GM18870 (cell line): ENCODE data around the gene PIK3IP1.

Experiments
- ATAC-seq: cut with Tn5 transposase; IDR thresholded peaks from one replicate; pipeline ENCODE4 v1.9.1; 2021; ENCODE audit warnings: moderate library complexity; ENCODE audit not compliant: unreplicated experiment

Gene PIK3IP1

DNA sequence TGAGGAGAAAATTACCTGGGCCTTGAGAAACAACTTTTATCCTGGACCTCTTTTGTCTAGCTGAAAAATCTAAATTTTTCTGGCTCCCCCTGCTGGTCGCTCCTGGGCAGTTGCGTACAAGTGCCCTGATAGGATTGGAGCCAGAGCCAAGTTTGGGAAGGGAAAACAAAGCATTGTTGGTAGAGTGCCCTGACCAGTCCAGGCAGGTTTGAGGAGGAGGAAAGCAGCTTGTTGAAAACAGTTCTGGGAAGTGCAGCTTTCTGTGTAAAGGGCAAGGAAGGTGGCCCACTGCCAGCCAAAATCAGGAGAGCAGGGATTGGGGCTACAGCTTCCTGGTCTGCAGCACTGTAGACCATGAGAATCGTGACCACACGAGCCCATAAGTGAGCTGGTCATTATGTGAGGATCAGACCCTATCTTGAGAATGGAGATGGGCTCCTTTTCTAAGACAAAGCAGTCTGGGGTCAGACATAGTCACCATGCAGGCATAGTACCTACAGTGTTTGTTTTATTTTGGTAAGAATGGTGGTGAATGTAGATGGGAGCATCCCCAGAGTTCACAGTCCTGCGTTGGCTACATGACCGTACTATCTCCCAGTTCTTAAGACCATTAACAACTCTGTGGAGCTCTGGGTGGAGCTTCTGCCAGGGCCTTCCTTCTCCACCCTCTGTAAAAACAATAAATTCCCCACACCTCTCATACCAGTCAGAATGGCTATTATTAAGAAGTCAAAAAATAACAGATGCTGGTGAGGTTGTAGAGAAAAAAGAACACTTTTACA, 21.3 kb upstream of the PIK3IP1 start:
- ATAC-seq = no peak

DNA sequence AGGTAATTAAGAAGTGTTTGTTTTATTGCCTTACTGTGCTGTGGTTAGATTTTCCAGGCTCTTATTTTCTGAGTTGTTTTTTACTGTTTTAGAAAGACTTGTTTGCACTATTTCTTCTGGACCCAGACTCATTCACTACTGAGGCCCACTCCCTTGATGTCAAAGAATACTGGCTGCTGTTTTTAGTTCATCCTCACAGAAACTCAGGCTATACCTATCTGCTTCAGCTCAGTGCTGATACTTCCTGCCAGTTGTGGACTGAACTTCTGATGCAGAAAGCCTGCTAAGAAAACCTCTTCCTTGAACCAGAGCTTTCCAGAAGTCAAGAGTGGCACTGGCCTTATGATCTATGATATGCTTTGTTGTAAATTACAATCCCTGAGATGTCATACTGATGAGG, 15.9 kb upstream of the PIK3IP1 start:
- no peak for ATAC-seq

DNA sequence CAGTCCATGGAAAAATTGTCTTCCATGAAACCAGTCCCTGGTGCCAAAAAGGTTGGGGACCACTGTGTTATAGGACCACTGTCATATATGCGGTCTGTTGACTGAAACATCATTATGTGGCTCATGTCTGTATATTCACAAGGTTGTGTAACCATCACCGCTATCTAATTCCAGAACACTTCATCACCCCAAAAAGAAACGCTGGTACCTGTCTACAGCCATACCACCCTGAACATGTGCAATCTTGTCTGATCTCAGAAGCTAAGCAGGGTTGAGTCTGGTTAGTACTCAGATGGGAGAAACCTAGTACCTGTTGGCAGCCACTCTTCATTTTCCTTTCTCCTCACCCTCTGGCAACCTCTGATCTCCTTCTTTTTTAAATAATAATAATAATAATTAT, 12.9 kb upstream of the PIK3IP1 start:
- no peak for ATAC-seq

DNA sequence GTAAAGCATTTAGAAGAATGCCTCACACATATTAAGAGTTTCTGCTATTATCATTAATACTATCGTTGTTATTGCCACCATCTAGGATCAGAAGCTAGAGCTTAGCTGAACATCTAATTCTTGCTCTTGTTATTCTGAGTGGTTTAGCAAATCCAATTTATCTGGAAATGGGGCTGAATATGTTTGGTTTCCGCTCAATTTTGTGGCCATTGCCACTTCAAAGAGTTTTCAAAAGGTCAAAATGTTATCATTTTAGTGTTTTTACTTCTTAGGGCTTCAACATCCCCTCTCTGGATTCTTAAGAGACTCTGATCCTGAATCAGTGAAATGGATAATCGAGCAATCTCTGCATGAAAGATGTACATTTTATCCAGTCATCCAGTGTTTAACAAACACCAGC, 10.2 kb upstream of the PIK3IP1 start:
- no peak for ATAC-seq

DNA sequence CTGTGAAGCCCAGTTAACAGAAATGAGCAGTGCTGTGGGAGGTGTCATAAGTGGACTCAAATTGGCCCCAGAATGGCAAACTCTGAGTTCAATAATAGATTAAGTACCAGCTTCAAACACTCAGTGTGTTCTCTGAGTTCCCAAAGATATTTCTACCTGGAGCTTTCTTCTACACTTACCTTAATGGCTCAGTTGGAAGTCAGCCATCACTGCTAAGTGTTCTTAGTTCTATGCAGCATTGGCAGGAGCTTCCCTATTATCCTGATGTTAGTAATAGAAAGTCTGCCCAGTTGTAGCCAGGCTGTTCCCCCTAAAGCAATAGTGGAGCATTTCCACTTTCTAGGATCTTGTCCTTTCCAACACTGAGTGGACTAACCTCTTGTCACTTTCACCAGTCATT, 9.7 kb upstream of the PIK3IP1 start:
- ATAC-seq = no peak

DNA sequence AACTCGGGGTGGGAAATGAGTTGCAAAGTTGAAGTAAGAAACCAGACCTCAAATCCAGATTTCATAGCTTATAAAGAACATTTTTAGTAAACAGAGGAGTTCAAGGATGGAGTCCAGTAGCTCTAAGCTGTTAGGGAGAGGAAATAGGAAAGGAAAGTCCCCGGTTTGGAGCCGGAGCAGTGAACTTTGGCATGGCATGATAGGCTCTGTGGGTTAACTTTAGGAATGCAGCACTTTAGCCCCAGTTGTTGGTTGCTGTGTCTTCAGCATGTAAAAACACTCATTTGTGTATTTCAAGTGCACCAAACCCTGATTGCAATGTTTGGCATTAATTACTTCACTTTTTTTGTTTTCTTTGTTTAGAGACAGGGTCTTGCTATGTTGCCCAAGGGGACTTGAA, 8.6 kb upstream of the PIK3IP1 start:
- no peak for ATAC-seq

DNA sequence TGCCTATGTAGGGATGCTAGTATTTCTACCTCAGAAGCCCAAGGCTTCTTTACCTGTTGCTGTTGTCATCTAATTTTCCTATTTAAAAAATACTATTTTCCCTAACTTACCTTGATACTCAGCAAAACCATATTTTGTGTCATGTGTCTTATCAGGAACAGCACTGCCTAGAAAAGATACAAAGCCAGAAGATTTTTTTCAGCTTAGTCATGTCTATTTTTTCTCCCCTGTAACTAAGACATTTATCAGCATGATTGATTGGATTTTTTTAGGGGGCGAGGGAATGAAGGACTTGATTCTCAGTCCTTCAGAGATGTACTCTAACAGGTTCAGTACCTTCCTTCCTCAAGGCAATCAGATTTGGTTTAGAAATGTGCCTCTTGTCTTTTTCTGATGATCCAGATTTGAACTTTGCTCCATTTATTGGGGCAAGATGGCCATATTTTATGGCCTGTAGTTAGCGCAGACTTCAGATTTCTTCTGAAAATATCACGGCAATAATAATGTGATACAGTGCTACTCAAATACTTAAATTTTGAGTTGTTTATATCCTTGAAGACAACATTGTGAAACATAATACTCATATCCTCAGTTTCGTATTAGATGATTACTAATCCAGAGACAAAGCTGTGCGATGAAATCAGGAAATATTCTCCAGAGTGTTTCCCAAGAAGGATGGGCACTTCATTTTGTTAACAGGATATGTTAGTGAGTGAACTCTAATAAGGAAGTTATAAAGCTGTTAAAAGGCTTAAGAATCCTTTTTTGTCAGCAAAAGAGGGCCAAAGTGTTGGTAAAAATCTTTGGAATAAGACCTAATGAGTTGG, 3.8 kb upstream of the PIK3IP1 start:
- ATAC-seq = no peak

DNA sequence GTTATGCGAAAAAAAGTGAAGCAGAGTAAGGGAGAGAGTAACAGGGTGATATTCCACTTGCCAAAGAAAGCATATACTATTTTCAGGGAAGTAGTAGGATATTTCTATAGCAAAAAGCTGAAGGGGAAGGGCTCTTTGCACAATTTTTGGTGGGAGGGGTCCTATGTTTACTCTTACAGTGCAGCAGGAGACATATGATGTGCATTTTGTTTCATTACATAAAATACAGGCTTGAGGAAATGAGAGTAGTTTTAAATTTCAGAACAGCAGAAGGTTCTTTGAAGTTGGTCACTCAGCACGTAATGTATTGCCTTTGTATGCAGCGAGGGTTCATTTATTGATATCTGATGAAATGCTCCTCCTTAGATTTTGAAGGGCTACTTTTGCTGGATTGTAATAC, 3.1 kb upstream of the PIK3IP1 start:
- no peak for ATAC-seq

DNA sequence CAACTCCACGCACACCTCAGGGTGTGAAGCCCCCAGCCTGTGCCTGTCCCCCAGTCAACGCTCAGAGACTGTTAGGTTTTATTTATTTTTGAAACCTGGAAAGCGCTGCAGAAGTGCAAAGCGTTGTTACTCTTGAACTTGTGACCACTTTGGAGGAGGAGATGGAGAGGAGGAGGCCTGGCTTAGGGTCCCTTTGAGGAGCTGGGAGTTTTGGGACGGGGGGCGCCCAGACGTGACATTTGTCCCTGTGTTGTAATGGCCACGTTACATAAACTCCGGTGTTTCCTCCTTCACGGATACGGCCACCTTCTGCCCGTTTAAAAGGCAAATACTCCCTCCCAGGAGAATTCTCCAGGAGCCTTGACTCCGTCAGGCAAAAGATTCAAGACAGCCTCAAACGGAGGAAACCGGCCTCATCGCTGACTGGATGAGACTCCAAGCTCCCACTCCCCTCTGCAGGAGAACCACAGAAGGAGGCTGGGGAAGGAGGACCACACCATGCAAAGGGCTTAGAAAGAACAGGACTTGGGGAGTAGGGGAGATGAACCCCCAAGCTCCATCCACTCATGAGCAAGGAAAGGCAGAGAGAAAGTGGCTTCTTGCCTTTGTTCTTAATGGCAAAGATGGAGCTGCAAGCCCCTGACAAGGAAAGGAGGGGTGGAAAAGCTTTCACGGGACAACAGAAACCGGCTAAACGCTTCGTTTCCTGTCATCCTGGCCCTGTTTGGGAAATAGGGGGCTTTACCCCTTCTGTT, 630 bp downstream of the PIK3IP1 start:
- ATAC-seq = no peak

DNA sequence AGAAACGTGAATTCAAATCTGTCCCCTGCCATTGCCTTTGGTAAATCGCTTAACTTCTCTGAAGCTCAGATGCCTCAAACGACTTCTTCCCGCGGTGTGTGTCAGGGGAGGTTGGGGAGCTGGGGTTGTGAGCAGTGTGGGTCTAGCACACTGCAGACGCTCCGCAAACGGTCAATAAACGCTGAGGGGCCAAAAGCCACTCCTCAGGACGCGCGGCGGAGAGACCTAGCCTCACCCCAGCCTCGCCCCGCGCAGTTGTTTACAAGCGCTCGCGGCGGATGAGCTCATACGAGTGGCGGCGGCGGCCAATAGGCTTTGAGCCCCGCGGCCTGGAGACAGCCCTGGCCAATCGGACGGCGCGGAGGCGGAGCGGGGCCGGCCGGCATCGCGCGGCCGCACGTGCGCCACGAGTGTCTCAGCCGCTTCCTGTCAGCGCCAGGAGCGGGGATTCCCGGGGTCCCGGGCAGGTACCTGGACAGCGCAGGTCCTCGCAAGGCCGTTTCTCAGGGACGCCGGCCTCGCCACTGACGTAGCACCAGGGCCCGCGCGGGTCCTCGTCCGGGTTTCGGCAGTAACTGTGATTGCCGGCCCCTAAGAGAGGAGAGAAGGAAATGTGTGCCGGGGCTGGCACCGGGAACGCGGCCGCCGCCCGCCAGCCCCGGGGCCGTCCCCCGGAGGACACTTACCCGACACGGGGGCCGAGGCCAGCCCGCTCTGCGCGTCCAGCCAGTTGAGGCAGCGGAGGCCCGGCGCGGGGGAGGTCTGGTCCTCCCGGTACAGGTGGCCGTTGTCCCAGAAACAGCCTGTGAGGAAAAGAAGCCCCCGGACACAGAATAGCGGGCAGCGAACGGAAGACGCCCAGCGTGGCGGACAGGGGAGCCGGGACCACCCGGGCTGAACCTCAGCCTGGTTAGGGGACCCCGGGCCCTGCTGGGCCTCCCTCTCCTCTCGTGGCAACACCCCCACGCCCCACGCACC, 1.5 kb downstream of the PIK3IP1 start:
- peak; percentile 62 for ATAC-seq

DNA sequence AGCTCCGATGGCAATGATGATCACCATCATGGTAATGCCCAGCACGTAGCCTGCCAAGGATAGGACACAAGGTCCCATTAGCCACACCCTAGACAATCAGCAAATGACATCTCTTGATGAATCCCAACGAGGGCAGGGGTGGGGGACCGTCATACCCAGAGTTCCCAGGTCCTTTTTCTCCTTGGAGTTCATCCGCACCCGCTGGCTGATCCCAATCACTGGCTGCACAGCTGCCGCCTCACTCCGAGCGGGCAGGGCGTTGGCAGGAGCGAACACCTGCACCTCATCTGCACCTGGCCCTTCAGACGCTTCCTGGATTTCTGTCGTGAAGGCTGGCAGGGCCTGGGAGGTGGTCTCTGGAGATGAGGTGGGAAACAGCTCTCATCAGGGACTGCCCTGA, 2.9 kb downstream of the PIK3IP1 start:
- no peak for ATAC-seq

DNA sequence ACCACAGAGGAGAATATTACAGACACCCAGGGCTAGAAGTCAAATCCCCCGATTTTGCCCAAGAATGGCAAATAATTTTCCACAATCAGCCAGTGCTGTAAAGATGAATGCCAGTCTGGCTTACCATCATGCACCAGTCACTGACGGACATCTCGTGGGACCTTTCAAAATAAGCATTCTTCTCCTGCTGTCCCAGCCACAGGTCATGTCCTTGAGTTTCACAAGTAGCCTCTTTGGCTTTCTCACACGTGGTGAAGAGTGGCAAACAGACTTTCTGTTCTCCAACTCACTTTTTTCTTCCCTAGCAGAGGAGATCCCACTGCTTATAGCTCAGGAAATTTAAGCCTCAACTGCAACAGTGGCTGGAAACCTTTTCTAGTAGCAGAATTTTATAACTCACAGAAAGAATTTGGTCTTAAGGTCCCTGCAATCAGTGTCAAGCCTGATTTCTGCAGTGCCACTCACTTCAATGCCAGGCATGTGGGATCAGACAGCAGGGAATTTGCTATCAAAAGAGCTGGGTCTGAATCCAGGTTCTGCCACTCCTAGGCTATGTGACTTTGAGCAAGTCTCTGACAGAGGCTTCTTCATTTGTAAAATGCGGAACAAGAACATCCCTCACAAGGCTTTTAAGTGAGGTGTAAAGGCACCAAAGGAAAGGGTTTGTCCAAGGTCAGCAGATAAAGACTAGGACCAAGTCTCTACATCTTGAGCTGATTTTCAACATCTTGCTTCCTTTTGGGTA, 3.6 kb downstream of the PIK3IP1 start:
- ATAC-seq = no peak

DNA sequence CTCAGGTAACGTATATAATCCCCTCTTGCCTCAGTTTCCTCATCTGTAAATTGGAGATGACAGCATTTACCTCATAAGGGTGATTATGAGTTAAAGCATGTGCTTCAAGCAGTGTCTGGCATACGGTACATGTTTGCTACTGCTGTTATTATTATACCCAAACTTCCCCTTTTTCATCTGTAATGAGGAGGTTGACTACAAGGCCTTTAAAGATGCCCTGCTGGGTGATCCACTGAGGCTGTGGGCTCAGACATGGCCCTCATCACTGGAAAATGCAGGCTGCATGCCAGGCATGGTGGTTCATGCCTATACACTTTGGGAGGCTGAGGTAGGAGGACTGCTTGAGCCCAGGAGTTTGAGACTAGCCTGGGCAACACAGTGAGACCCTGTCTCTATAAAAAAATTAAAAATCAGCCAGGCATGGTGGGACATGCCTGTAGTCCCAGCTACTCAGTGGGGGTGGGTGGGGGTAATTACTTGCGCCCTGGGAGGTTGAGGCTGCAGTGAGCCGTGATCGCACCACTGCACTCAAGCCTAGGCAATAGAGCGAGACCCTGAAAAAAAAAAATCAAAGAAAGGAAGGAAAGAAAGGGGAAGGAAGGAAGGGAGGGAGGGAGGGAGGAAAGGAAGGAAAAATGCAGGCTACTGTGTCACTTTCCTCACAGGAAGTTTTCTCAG, 4.3 kb downstream of the PIK3IP1 start:
- ATAC-seq = no peak

DNA sequence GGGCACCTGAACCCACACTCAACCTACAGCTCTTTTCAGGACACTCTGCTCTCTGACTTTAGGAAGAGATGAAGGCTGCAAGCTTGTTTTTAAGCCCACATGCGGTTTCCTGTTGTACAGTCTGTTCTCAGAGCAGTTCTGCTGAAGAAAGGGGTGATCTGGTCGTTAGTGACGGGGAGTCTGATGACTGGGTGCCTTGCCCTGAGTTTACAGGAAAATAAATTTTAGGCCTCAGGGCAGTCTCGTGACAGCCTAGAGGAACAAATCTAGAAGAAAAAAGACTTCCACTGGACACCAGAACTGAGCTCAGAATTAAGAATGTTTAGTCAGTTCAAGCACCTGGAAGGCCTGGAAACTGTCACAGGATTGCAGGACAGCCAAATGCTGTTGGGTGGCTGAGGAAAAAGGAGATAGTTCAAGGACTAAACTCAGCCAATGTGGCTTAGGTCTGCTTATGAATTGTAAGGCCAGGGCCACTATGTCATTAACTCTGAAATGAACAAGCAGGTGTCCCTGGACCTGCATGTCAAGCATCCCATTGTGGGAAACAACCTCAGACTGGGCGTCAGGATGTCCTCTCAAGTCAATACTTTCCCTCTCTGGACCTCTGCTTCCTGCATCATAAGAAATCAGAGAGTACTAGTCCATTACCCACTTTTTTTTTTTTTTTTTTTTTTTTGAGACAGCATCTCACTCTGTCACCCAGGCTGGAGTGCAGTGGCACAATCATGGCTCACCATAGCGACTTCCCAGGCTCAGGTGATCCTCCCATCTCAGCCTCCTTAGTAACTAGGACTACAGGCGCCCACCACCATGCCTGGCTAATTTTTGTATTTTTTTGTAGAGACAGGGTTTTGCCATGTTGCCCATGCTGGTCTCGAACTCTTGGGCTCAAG, 5.7 kb downstream of the PIK3IP1 start:
- no peak for ATAC-seq

DNA sequence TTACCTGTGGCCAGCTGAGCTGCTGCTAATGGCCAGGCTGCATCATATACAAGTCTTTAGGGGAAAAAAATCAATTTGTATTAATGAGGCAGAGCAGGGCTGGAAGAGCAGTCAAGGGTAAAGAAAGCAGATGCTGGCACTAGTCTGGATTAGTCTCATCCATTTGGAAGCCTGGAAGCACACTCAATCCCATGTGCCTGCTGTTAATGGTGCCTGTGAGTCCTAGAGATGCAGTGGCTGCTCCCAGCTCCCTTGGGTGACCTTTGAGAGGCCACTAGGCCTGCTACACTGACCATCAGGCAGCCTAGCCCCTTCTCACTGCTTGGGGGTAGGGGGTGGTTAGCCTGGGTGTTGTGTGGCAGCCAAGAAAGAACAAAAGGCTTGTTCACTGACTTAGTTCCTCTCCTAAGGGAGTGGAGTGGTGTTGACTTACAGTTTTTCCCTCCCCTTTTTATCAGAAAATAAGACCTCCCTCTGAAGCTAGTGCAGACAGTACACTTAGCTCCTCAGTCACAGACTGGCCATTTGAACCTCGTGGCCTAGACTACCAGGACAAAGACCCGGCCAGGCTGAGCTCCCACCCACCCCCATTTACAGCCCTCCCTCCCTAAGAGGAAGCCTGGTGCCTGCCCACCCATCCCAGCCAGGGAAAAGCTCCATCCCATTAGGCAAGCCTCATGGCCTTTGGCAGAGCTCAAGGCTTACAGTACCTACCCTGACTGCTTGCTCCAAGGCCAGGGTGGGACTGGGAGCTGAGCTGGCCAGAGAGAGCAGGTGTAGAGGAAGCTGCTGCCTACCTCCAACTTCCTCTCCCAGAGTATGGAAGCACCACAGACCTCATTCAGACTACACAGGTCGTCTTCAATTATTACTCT, 7.8 kb downstream of the PIK3IP1 start:
- ATAC-seq = no peak

DNA sequence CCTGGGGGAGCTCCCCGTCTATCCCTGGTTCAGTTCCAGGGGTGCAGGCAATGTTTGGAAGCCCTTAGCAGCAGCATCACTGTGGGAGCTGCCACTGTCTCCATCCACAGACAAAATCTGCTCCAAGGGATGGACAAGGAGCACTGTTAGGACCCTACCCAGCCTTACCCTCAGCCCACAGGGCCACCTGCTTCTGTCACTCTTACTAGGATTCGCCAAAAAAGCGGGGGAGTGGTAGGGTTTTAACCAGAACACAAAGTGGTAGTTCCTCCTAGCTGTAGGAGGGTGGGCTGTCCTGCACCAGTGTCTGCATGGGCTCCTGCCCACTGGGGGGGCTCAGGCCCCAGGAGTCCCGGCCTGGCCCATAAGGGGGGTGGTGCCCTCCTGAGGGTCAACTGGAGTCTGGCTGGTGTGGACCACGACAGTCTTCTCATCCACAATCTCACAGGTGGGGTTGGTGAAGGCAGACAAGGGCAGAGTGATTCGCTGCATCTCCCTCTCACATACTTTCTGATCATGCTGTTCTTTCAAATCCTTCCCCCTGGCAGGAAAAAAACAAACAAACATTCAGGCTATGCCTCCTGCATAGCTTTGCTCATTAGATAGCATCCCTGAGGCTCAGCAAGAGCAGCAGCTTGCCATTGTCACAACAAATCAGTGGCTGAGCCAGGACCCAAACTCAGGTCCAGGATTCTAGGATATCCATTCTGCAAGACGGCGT, 9.4 kb downstream of the PIK3IP1 start:
- ATAC-seq = no peak

DNA sequence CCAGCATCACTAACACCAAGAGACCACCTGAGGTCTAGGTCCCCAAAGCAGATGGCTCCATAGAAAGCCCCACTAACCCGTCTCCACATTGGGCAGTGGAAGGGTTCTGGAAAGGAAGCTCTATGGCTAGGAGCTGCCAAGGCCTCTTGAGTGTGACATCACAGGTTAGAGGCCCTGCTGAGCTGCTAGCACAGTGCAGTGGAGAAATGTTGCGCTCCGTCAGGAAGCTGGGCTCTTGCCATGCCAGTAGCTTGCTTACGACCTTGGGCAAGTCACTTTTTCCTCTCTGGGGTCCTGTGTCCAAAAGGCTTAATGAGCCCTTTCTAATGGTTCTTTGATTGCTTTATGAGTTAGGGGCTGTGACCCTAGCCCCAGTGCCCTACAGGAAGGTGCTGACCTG, 10.6 kb downstream of the PIK3IP1 start:
- ATAC-seq = no peak
